ENCODE data around the gene PPP1R9A.

- TF ChIP-seq, protein P1, sequence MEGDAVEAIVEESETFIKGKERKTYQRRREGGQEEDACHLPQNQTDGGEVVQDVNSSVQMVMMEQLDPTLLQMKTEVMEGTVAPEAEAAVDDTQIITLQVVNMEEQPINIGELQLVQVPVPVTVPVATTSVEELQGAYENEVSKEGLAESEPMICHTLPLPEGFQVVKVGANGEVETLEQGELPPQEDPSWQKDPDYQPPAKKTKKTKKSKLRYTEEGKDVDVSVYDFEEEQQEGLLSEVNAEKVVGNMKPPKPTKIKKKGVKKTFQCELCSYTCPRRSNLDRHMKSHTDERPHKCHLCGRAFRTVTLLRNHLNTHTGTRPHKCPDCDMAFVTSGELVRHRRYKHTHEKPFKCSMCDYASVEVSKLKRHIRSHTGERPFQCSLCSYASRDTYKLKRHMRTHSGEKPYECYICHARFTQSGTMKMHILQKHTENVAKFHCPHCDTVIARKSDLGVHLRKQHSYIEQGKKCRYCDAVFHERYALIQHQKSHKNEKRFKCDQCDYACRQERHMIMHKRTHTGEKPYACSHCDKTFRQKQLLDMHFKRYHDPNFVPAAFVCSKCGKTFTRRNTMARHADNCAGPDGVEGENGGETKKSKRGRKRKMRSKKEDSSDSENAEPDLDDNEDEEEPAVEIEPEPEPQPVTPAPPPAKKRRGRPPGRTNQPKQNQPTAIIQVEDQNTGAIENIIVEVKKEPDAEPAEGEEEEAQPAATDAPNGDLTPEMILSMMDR (optimal IDR thresholded peaks at IDR 0.05 in 1 of 3, IDR thresholded peaks at IDR 0.05 in 1 of 3, conservative IDR thresholded peaks at IDR 0.05 in 1 of 3; ENCODE audit: extremely low read depth in 1 of 3, insufficient read depth in 2 of 3, low read length in 3 of 3) = no peak
- TF ChIP-seq EZH2 (IDR thresholded peaks at IDR 0.05; ENCODE audit: low read length) = no peak
Measured at GRCh38 chr7:95155965-95156364, 248.6 kb downstream of the PPP1R9A start.

Data from keratinocyte (primary cell).